ENCODE data around the gene MBD3L5.

The MBD3L5 gene

DNA sequence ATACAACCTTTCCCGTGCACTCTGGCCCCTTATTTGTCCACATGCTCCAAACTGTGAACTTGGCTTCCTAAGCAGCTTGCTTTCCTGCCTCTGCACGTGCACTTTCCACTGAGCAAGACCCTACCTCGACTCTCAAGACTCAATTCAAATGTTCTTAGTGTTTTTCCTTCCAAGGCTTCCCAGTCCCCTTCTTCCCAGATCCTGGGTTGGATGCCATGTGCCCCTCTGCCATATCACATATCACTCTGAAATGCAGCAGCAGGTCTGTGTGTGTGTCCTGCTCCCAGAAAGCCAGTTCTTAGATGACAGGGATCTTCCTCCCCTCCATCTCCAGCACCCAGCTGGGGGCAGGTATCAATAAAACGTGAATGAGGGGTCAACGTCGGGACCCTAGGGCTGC, 42.2 kb downstream of the MBD3L5 start:
- Histone ChIP-seq H3K27me3 (ENCODE audit: insufficient read depth, low read depth, severe bottlenecking) (no peaks in the 10 kb centered on the region), H3K9me3 (ENCODE audit: severe bottlenecking) (peaks cover 3% of the 10 kb centered on the region), H3K36me3 (peaks cover 37% of the 10 kb centered on the region), H3K4me3 (ENCODE audit: low read depth, low read length) (no peak overlapping the region), H3K27ac (no peak overlapping the region)
- TF ChIP-seq, protein P1, sequence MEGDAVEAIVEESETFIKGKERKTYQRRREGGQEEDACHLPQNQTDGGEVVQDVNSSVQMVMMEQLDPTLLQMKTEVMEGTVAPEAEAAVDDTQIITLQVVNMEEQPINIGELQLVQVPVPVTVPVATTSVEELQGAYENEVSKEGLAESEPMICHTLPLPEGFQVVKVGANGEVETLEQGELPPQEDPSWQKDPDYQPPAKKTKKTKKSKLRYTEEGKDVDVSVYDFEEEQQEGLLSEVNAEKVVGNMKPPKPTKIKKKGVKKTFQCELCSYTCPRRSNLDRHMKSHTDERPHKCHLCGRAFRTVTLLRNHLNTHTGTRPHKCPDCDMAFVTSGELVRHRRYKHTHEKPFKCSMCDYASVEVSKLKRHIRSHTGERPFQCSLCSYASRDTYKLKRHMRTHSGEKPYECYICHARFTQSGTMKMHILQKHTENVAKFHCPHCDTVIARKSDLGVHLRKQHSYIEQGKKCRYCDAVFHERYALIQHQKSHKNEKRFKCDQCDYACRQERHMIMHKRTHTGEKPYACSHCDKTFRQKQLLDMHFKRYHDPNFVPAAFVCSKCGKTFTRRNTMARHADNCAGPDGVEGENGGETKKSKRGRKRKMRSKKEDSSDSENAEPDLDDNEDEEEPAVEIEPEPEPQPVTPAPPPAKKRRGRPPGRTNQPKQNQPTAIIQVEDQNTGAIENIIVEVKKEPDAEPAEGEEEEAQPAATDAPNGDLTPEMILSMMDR (IDR thresholded peaks at IDR 0.05; ENCODE audit: low read depth, low read length): no peak
- DNase-seq: no peak

DNA sequence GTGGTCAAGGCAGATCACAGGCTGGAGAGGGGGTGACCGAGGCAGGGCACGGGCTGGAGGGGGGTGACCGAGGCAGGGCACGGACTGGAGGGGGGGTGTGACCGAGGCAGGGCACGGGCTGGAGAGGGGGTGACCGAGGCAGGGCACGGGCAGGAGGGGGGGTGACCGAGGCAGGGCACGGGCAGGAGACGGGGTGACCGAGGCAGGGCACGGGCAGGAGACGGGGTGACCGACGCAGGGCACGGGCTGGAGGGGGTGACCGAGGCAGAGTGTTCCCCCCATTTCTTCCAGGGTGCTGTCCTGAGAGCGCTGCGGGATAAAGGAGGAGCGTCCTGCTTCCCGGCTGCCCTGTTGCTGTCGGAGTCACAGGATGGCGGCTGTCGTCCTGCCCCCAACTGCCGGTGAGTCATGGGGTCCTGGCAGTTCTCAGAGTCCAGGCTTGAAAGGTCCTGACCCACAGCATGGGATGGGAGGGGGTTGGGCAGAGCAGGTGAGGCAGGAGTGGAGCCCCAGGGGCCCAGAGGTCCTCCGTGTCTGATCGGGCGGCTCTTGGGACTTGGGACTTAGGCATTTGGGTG, 44.4 kb downstream of the MBD3L5 start:
- DNase-seq: no peak
- Histone ChIP-seq H3K27ac (no peak overlapping the region), H3K4me3 (ENCODE audit: low read depth, low read length) (no peak overlapping the region), H3K27me3 (ENCODE audit: insufficient read depth, low read depth, severe bottlenecking) (no peaks in the 10 kb centered on the region), H3K9me3 (ENCODE audit: severe bottlenecking) (peaks cover 5% of the 10 kb centered on the region), H3K36me3 (peaks cover 52% of the 10 kb centered on the region)
- TF ChIP-seq, protein P1 (IDR thresholded peaks at IDR 0.05; ENCODE audit: low read depth, low read length): no peak

DNA sequence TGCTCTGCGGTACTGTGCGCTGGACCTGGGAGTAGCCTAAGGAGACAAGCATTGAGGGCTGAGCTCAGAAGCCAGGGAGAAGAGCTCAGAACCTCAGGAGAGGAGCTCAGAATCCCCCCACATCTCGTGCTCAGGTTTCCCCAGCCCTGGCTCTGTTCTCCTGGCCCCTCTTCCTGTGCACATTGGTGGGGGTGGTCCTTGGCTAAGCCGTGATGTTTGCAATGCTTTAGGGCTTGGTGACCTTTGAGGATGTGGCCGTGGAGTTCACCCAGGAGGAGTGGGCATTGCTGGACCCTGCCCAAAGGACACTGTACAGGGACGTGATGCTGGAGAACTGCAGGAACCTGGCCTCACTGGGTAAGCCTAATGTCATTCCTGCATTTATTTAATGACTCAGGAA, 45.8 kb downstream of the MBD3L5 start:
- TF ChIP-seq, protein P1 (IDR thresholded peaks at IDR 0.05; ENCODE audit: low read depth, low read length): no peak
- Histone ChIP-seq H3K27me3 (ENCODE audit: insufficient read depth, low read depth, severe bottlenecking) (no peaks in the 10 kb centered on the region), H3K9me3 (ENCODE audit: severe bottlenecking) (peaks cover 12% of the 10 kb centered on the region), H3K4me3 (ENCODE audit: low read depth, low read length) (no peak overlapping the region), H3K27ac (no peak overlapping the region), H3K36me3 (peaks cover 66% of the 10 kb centered on the region)
- no peak for DNase-seq

DNA sequence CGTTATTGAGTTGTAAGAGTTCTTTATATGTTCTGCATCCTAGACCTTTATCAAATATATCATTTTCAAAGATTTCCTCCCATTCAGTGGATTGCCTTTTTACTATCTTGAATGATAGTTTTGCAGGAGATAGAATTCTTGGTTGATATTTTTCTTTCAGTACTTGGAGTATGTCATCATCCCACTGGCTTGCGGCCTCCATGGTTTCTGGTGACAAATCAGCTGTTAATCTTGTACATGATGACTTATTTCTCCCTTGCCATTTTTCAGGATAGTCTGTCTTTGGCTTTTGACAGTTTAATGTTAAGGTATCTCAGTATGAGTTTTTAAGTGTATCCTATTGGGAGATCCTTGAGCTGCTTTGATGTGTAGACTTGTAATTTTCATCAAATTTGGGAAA, 47.6 kb downstream of the MBD3L5 start:
- TF ChIP-seq, protein P1 (IDR thresholded peaks at IDR 0.05; ENCODE audit: low read depth, low read length): no peak
- Histone ChIP-seq H3K4me3 (ENCODE audit: low read depth, low read length) (no peak overlapping the region), H3K9me3 (ENCODE audit: severe bottlenecking) (peaks cover 27% of the 10 kb centered on the region), H3K36me3 (peaks cover 72% of the 10 kb centered on the region), H3K27ac (no peak overlapping the region), H3K27me3 (ENCODE audit: insufficient read depth, low read depth, severe bottlenecking) (no peaks in the 10 kb centered on the region)
- DNase-seq: no peak

All from WERI-Rb-1 (cell line).